ENCODE data around the gene NAXD.
"Not testable (repeated sequence)": the region's sequence is repeated elsewhere in the genome, so short reads cannot be mapped to it uniquely, and the experiment has no call there.

Gene NAXD

DNA sequence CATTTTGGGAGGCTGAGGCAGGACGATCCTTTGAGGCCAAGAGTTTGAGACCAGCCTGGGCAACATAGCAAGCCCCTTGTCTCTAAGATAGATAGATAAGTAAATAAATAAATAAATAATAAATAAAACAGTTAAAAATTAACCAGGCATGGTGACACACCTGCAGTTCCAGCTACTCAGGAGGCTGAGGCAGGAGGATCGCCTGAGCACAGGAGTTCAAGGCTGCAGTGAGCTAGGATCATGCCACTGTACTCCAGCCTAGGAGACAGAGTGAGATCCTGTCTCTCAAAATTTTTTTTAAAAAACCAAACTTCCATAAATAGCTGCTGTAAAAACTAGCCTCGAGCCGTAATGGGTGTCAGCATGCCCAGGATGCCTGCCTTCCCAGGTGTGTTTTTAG lies 14.4 kb upstream of the NAXD start (continued):
- TF ChIP-seq, protein P1, sequence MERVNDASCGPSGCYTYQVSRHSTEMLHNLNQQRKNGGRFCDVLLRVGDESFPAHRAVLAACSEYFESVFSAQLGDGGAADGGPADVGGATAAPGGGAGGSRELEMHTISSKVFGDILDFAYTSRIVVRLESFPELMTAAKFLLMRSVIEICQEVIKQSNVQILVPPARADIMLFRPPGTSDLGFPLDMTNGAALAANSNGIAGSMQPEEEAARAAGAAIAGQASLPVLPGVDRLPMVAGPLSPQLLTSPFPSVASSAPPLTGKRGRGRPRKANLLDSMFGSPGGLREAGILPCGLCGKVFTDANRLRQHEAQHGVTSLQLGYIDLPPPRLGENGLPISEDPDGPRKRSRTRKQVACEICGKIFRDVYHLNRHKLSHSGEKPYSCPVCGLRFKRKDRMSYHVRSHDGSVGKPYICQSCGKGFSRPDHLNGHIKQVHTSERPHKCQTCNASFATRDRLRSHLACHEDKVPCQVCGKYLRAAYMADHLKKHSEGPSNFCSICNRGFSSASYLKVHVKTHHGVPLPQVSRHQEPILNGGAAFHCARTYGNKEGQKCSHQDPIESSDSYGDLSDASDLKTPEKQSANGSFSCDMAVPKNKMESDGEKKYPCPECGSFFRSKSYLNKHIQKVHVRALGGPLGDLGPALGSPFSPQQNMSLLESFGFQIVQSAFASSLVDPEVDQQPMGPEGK (CRISPR knock-in tag; IDR thresholded peaks at IDR 0.05; ENCODE audit: borderline replicate concordance): no peak
- no peak for TF ChIP-seq CSDC2 (CRISPR knock-in tag; IDR thresholded peaks at IDR 0.05)
- no peak for TF ChIP-seq ARNTL (CRISPR knock-in tag; IDR thresholded peaks at IDR 0.05; ENCODE audit: borderline replicate concordance, low read depth)
- TF ChIP-seq ISL1 (CRISPR knock-in tag; IDR thresholded peaks at IDR 0.05): no peak
- TF ChIP-seq PPARA (CRISPR knock-in tag; IDR thresholded peaks at IDR 0.05; ENCODE audit: borderline replicate concordance): no peak
- TF ChIP-seq OSR1 (CRISPR knock-in tag; IDR thresholded peaks at IDR 0.05): no peak
- TF ChIP-seq, protein P2, sequence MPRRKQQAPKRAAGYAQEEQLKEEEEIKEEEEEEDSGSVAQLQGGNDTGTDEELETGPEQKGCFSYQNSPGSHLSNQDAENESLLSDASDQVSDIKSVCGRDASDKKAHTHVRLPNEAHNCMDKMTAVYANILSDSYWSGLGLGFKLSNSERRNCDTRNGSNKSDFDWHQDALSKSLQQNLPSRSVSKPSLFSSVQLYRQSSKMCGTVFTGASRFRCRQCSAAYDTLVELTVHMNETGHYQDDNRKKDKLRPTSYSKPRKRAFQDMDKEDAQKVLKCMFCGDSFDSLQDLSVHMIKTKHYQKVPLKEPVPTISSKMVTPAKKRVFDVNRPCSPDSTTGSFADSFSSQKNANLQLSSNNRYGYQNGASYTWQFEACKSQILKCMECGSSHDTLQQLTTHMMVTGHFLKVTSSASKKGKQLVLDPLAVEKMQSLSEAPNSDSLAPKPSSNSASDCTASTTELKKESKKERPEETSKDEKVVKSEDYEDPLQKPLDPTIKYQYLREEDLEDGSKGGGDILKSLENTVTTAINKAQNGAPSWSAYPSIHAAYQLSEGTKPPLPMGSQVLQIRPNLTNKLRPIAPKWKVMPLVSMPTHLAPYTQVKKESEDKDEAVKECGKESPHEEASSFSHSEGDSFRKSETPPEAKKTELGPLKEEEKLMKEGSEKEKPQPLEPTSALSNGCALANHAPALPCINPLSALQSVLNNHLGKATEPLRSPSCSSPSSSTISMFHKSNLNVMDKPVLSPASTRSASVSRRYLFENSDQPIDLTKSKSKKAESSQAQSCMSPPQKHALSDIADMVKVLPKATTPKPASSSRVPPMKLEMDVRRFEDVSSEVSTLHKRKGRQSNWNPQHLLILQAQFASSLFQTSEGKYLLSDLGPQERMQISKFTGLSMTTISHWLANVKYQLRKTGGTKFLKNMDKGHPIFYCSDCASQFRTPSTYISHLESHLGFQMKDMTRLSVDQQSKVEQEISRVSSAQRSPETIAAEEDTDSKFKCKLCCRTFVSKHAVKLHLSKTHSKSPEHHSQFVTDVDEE (CRISPR knock-in tag; IDR thresholded peaks at IDR 0.05): no peak
- TF ChIP-seq ZFP30 (CRISPR knock-in tag; IDR thresholded peaks at IDR 0.05): no peak

DNA sequence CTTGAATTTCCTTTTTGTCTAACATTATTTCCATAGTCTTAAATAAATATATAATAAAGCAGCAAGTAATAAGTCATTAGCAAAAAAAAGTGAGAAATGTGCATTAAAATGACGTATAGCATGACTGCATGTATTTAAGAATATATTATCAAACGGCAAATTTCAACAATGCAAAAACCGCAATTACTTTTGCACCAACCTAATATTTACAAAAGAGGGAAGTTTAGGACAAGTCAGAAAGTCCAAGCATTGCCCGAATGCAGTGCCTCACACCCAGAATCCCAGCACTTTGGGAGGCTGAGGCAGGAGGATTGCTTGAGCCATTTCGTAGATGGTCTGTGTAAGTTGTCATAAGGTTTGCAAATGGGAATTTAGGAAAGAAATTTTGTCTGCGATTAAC lies 10.2 kb upstream of the NAXD start:
- ATAC-seq: no peak
- no peak for TF ChIP-seq OSR1 (CRISPR knock-in tag; IDR thresholded peaks at IDR 0.05)
- no peak for TF ChIP-seq ZFP3 (CRISPR knock-in tag; IDR thresholded peaks at IDR 0.05)
- TF ChIP-seq, protein P3, sequence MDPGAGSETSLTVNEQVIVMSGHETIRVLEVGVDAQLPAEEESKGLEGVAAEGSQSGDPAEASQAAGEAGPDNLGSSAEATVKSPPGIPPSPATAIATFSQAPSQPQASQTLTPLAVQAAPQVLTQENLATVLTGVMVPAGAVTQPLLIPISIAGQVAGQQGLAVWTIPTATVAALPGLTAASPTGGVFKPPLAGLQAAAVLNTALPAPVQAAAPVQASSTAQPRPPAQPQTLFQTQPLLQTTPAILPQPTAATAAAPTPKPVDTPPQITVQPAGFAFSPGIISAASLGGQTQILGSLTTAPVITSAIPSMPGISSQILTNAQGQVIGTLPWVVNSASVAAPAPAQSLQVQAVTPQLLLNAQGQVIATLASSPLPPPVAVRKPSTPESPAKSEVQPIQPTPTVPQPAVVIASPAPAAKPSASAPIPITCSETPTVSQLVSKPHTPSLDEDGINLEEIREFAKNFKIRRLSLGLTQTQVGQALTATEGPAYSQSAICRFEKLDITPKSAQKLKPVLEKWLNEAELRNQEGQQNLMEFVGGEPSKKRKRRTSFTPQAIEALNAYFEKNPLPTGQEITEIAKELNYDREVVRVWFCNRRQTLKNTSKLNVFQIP (CRISPR knock-in tag; IDR thresholded peaks at IDR 0.05; ENCODE audit: borderline replicate concordance, low read depth): no peak
- TF ChIP-seq GLIS3 (CRISPR knock-in tag; IDR thresholded peaks at IDR 0.05): no peak
- no peak for TF ChIP-seq RARB (CRISPR knock-in tag; IDR thresholded peaks at IDR 0.05)
- no peak for TF ChIP-seq ZNF8 (CRISPR knock-in tag; IDR thresholded peaks at IDR 0.05)
- no peak for TF ChIP-seq ZNF565 (CRISPR knock-in tag; conservative IDR thresholded peaks at IDR 0.05; ENCODE audit: low read depth)
- no peak for TF ChIP-seq CSDC2 (CRISPR knock-in tag; IDR thresholded peaks at IDR 0.05)
- TF ChIP-seq TCF4 (CRISPR knock-in tag; IDR thresholded peaks at IDR 0.05; ENCODE audit: borderline replicate concordance): no peak
- no peak for TF ChIP-seq ZFP30 (CRISPR knock-in tag; IDR thresholded peaks at IDR 0.05)
- TF ChIP-seq PPARA (CRISPR knock-in tag; IDR thresholded peaks at IDR 0.05; ENCODE audit: borderline replicate concordance): no peak
- TF ChIP-seq BACH2 (CRISPR knock-in tag; IDR thresholded peaks at IDR 0.05; ENCODE audit: borderline replicate concordance): no peak
- no peak for TF ChIP-seq ARNTL (CRISPR knock-in tag; IDR thresholded peaks at IDR 0.05; ENCODE audit: borderline replicate concordance, low read depth)
- TF ChIP-seq, protein P2 (CRISPR knock-in tag; IDR thresholded peaks at IDR 0.05): no peak
- TF ChIP-seq ZC3H10 (CRISPR knock-in tag; IDR thresholded peaks at IDR 0.05): no peak
- TF ChIP-seq SNAI2 (CRISPR knock-in tag; IDR thresholded peaks at IDR 0.05): no peak
- TF ChIP-seq, protein P4, sequence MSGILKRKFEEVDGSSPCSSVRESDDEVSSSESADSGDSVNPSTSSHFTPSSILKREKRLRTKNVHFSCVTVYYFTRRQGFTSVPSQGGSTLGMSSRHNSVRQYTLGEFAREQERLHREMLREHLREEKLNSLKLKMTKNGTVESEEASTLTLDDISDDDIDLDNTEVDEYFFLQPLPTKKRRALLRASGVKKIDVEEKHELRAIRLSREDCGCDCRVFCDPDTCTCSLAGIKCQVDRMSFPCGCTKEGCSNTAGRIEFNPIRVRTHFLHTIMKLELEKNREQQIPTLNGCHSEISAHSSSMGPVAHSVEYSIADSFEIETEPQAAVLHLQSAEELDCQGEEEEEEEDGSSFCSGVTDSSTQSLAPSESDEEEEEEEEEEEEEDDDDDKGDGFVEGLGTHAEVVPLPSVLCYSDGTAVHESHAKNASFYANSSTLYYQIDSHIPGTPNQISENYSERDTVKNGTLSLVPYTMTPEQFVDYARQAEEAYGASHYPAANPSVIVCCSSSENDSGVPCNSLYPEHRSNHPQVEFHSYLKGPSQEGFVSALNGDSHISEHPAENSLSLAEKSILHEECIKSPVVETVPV (CRISPR knock-in tag; IDR thresholded peaks at IDR 0.05): no peak
- no peak for TF ChIP-seq ZNF70 (CRISPR knock-in tag; IDR thresholded peaks at IDR 0.05)
- TF ChIP-seq, protein P1 (CRISPR knock-in tag; IDR thresholded peaks at IDR 0.05; ENCODE audit: borderline replicate concordance): no peak
- TF ChIP-seq ISL1 (CRISPR knock-in tag; IDR thresholded peaks at IDR 0.05): no peak

DNA sequence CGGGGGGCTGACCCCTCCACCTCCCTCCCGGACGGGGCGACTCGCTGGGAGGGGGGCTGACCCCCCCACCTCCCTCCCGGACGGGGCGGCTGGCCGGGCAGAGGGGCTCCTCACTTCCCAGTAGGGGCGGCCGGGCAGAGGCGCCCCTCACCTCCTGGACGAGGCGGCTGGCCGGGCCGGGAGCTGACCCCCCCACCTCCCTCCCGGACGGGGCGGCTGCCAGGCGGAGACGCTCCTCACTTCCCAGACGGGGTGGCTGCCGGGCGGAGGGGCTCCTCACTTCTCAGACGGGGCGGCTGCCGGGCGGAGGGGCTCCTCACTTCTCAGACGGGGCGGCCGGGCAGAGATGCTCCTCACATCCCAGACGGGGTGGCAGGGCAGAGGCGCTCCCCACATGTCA lies 9.1 kb upstream of the NAXD start:
- ATAC-seq: not testable (repeated sequence)

Measured in SK-N-SH treated with all-trans-retinoic acid at 6 μM for 48 hours (cell line).